B cell (primary cell): ENCODE results near the gene STX4. TPM values are rescaled to one million over a fixed set of nuclear protein-coding genes. Genes with fewer than 3 reads are reported as not detected.

Experiments used
- ATAC-seq: fragments of 200-7000 bp; cut with Tn5 transposase; one replicate; pipeline ENCODE4 v1.10.0; 2021; ENCODE audit warnings: low read depth, mild to moderate bottlenecking, moderate number of reproducible peaks, moderate library complexity
- CTCF ChIA-PET: fragments of 350-600 bp; sonication (Branson Sonifier 250); formaldehyde crosslinking; loops from one replicate; lab custom pipeline; 2021; ENCODE audit warnings: antibody characterized with exemption, inconsistent platforms; lab: Charles Lee
- POLR2A ChIA-PET: fragments of 350-600 bp; sonication (Branson Sonifier 250); formaldehyde crosslinking; loops from one replicate; lab custom pipeline; 2021; ENCODE audit warnings: antibody characterized with exemption; lab: Charles Lee
- DNase-seq: peaks from one replicate; pipeline ENCODE4 v3.0.0; 2013
- H2AFZ ChIP-seq: 2 replicates; pipeline ENCODE4 v1.6.1; 2012; ENCODE audit warnings: mild to moderate bottlenecking, low read depth, low read length; ENCODE audit not compliant: insufficient read depth, poor library complexity, severe bottlenecking
- H3K27ac ChIP-seq, 2 donors: 1 replicate in 1 of 2; 2 replicates in 1 of 2; pipeline ENCODE4 v1.5.1; 2012 to 2013; ENCODE audit warnings: low read length in 2 of 2, mild to moderate bottlenecking in 2 of 2, moderate library complexity in 1 of 2
- H3K27me3 ChIP-seq, 4 experiments: fragments of 200-600 bp in 1 of 4; sonication (generic) in 1 of 4; replicated peaks in 1 of 4; 1 replicate in 2 of 4; 2 replicates in 2 of 4; pipeline versions ENCODE4 v1.6.1 to v1.7.0; 2013 to 2016; ENCODE audit warnings: low read length in 3 of 4, mild to moderate bottlenecking in 2 of 4, mixed read lengths in 1 of 4, moderate library complexity in 1 of 4; ENCODE audit not compliant: insufficient read depth in 4 of 4, control insufficient read depth in 3 of 4; ENCODE audit errors: control extremely low read depth in 1 of 4
- H3K36me3 ChIP-seq, 2 experiments: replicated peaks in 1 of 2; 1 replicate in 1 of 2; 2 replicates in 1 of 2; pipeline versions ENCODE4 v1.6.1 to v1.7.1; 2013; ENCODE audit warnings: low read length in 1 of 2; ENCODE audit not compliant: insufficient read depth in 2 of 2, control insufficient read depth in 1 of 2; ENCODE audit errors: control extremely low read depth in 1 of 2, extremely low read depth in 1 of 2
- H3K4me1 ChIP-seq, 2 donors: fragments of 200-600 bp in 1 of 2; sonication (generic) in 1 of 2; 1 replicate in 1 of 2; 2 replicates in 1 of 2; pipeline versions ENCODE4 v1.5.1 to v1.6.1; 2013 to 2017; ENCODE audit warnings: low read length in 2 of 2; ENCODE audit not compliant: control insufficient read depth in 2 of 2, insufficient read depth in 2 of 2
- H3K4me2 ChIP-seq: replicated peaks from 2 replicates; pipeline ENCODE3; 2012; ENCODE audit warnings: mild to moderate bottlenecking, low read depth, low read length; ENCODE audit not compliant: poor library complexity, severe bottlenecking
- H3K4me3 ChIP-seq, 5 experiments: fragments of 200-600 bp in 1 of 5; sonication (generic) in 1 of 5; 1 replicate in 3 of 5; 2 replicates in 2 of 5; pipeline versions ENCODE4 v1.5.1 to v1.7.0; 2011 to 2016; ENCODE audit warnings: low read length in 4 of 5, mild to moderate bottlenecking in 4 of 5, low read depth in 2 of 5, control low read depth in 1 of 5, moderate library complexity in 1 of 5; ENCODE audit not compliant: insufficient read depth in 1 of 5; ENCODE audit errors: control extremely low read depth in 1 of 5, extremely low read depth in 1 of 5
- H3K79me2 ChIP-seq: fragments of 200-600 bp; sonication (generic); one replicate; pipeline ENCODE4 v1.6.0; 2016; ENCODE audit warnings: low read length; ENCODE audit not compliant: control insufficient read depth, insufficient read depth
- H3K9ac ChIP-seq: fragments of 200-600 bp; sonication (generic); 2 replicates; pipeline ENCODE4 v1.6.1; 2017; ENCODE audit warnings: mild to moderate bottlenecking, low read length, moderate library complexity
- H3K9me3 ChIP-seq, 3 donors: one replicate each; pipeline versions ENCODE4 v1.6.1 to v1.7.1; 2013; ENCODE audit warnings: low read length in 2 of 3; ENCODE audit not compliant: control insufficient read depth in 2 of 3, insufficient read depth in 1 of 3; ENCODE audit errors: control extremely low read depth in 1 of 3
- H4K20me1 ChIP-seq: 2 replicates; pipeline ENCODE4 v1.6.0; 2012; ENCODE audit warnings: mild to moderate bottlenecking, low read length; ENCODE audit not compliant: insufficient read depth, control insufficient read depth, poor library complexity, severe bottlenecking
- H3K27ac Mint-ChIP-seq: one replicate; pipeline ENCODE4 v1.8.0; 2021; ENCODE audit warnings: mixed read lengths
- H3K27me3 Mint-ChIP-seq: one replicate; pipeline ENCODE4 v1.8.0; 2021; ENCODE audit warnings: mixed read lengths
- H3K4me1 Mint-ChIP-seq: one replicate; pipeline ENCODE4 v1.8.0; 2021; ENCODE audit warnings: mixed read lengths
- H3K4me3 Mint-ChIP-seq: one replicate; pipeline ENCODE4 v1.8.0; 2021; ENCODE audit warnings: mixed read lengths
- H3K9me3 Mint-ChIP-seq: one replicate; pipeline ENCODE4 v1.8.0; 2022; ENCODE audit warnings: mixed read lengths; ENCODE audit not compliant: insufficient read depth
- EZH2 ChIP-seq: IDR thresholded peaks from 2 replicates; pipeline ENCODE4 v1.6.1; 2012; ENCODE audit warnings: borderline replicate concordance, low read depth, mild to moderate bottlenecking, moderate library complexity, low read length; ENCODE audit not compliant: insufficient read depth, poor library complexity, severe bottlenecking
- WGBS: methylation state at CpG from one replicate; pipeline ENCODE4 v1.1.5; 2013; ENCODE audit warnings: missing lambda C conversion rate; ENCODE audit not compliant: insufficient coverage; 5-methylcytosine and 5-hydroxymethylcytosine counted together
- intact Hi-C: fragments of 100-400 bp; cut with micrococcal nuclease; formaldehyde crosslinking; loops from one replicate; pipeline ENCODE4 v1.10.0; 2022
- polyA plus RNA-seq: library from polyadenylated mRNA; depleted of rRNA; stranded (reverse); fragments of >200 nt; gene quantifications from 2 replicates; pipeline ENCODE4 v1.2.3, GENCODE V29; 2012
- total RNA-seq, 2 donors: library from RNA; stranded (reverse); fragments of 120-200 nt in 1 of 2; gene quantifications; 1 replicate in 1 of 2; 2 replicates in 1 of 2; pipeline versions ENCODE4 v1.2.3 to v1.2.4, GENCODE V29; 2013 to 2022
- TF ChIP-seq, protein P1 (sequence below): fragments of 200-600 bp; IDR thresholded peaks from one replicate; pipeline ENCODE4 v1.8.0; 2022; ENCODE audit warnings: antibody characterized with exemption, mild to moderate bottlenecking

STX4 gene
- total and polyA plus RNA-seq, 2 donors (not counting 1 experiment from before 2014, with no cell fraction given): 120 to 133 TPM

GRCh38 chr16:31072540-31073141, 39.3 kb downstream of the STX4 start:
- Mint-ChIP-seq H3K27ac (peak overlapping the region; percentile 88), H3K4me1 (peaks cover 33% of the 10 kb centered on the region), H3K4me3 (peak overlapping the region; percentile 95), H3K9me3 (no peaks in the 10 kb centered on the region), H3K27me3 (no peaks in the 10 kb centered on the region)
- Histone ChIP-seq H3K79me2 (peaks cover 41% of the 10 kb centered on the region), H3K9me3 (peaks cover 0 to 3% (median 0%) of the 10 kb centered on the region in 3 donors), H3K36me3 (peaks cover 0 to 10% of the 10 kb centered on the region in 2 experiments), H3K4me3 (peak overlapping the region; percentile 73 to 99 (median 91)), H3K9ac (peak overlapping the region; percentile 89), H3K4me2 (peak overlapping the region; percentile 78), H2AFZ (peak overlapping the region; percentile 94), H3K27ac (peak overlapping the region; percentile 23 to 89), H3K27me3 (no peaks in the 10 kb centered on the region), H4K20me1 (peaks cover 11% of the 10 kb centered on the region), H3K4me1 (peaks cover 20 to 25% of the 10 kb centered on the region in 2 donors)
- TF ChIP-seq EZH2: no peak
- TF ChIP-seq, protein P1, sequence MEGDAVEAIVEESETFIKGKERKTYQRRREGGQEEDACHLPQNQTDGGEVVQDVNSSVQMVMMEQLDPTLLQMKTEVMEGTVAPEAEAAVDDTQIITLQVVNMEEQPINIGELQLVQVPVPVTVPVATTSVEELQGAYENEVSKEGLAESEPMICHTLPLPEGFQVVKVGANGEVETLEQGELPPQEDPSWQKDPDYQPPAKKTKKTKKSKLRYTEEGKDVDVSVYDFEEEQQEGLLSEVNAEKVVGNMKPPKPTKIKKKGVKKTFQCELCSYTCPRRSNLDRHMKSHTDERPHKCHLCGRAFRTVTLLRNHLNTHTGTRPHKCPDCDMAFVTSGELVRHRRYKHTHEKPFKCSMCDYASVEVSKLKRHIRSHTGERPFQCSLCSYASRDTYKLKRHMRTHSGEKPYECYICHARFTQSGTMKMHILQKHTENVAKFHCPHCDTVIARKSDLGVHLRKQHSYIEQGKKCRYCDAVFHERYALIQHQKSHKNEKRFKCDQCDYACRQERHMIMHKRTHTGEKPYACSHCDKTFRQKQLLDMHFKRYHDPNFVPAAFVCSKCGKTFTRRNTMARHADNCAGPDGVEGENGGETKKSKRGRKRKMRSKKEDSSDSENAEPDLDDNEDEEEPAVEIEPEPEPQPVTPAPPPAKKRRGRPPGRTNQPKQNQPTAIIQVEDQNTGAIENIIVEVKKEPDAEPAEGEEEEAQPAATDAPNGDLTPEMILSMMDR: no peak
- CTCF ChIA-PET: interaction anchor here (1.6 to 2.1 kb wide), 3 partner anchors 45 to 76 kb away, joined by 3 to 18 read pairs (median 8); partner anchors contain the start of gene KAT8
- no peak for DNase-seq
- WGBS: 6% methylated on average over 24 of the region's 27 CpGs
- no peak for ATAC-seq
- intact Hi-C loops: loop anchor here (1.0 to 5.0 kb wide), 2 partner anchors 75 to 1110 kb away; partner anchors contain the start of gene TMEM219
- POLR2A ChIA-PET: interaction anchor here (0.6 to 2.4 kb wide), 4 partner anchors 39 to 386 kb away, joined by 3 to 28 read pairs (median 13); partner anchors contain the start of genes ARMC5, KAT8 and STX4
